GM19239 (cell line): ENCODE measurements around the gene GCNT1.
"Not testable (repeated sequence)": the region's sequence is repeated elsewhere in the genome, so short reads cannot be mapped to it uniquely, and the experiment has no call there.

Source experiments
- DNase-seq: peaks from one replicate; pipeline ENCODE4 v3.0.0; 2011; ENCODE audit warnings: low spot score; ENCODE audit not compliant: insufficient read length
- FAIRE-seq: peaks from 2 replicates; lab custom pipeline; 2011; peaks lifted over from hg19 to GRCh38; lab: Jason Lieb, UNC

The GCNT1 gene

GRCh38 chr9:76458903-76459693, at the start of gene GCNT1:
Gene GCNT1 (plus strand): TSS chr9:76459182. CDS start chr9:76502382, 43,200 bp downstream.
- FAIRE-seq (peak; percentile 85), DNase-seq (peak; percentile 69)

- FAIRE-seq: no peak
These were observed 46.3 kb upstream of the GCNT1 start for GRCh38 chr9:76412638-76413037.

GRCh38 chr9:76413658-76414057, 45.3 kb upstream of the GCNT1 start:
- FAIRE-seq (no peak), DNase-seq (no peak)

More at GRCh38 chr9:76412638-76413037, 46.3 kb upstream of the GCNT1 start:
- DNase-seq: no peak

GRCh38 chr9:76414661-76415060, 44.3 kb upstream of the GCNT1 start:
- DNase-seq: no peak
- FAIRE-seq: peak; percentile 51

GRCh38 chr9:76415154-76415553, 43.8 kb upstream of the GCNT1 start:
- DNase-seq (no peak), FAIRE-seq (no peak)

- DNase-seq: no peak
- FAIRE-seq: no peak
These were observed 43.3 kb upstream of the GCNT1 start for GRCh38 chr9:76415731-76416130.

- FAIRE-seq: no peak
- no peak for DNase-seq
These were observed 41.6 kb upstream of the GCNT1 start for GRCh38 chr9:76417394-76417793.

- FAIRE-seq: no peak
- no peak for DNase-seq
These were observed 39.1 kb upstream of the GCNT1 start for GRCh38 chr9:76419782-76420380.

GRCh38 chr9:76423216-76424177, 35.5 kb upstream of the GCNT1 start:
- FAIRE-seq: no peak
- DNase-seq: no peak

GRCh38 chr9:76424491-76424890, 34.5 kb upstream of the GCNT1 start:
- FAIRE-seq (no peak), DNase-seq (no peak)

- DNase-seq (no peak), FAIRE-seq (no peak)
These were observed 33.1 kb upstream of the GCNT1 start for GRCh38 chr9:76425677-76426453.

- FAIRE-seq (no peak), DNase-seq (no peak)
These were observed 32.1 kb upstream of the GCNT1 start for GRCh38 chr9:76426807-76427419.

GRCh38 chr9:76431601-76432000, 27.4 kb upstream of the GCNT1 start:
- DNase-seq (no peak), FAIRE-seq (no peak)

- no peak for FAIRE-seq
These were observed 25.6 kb upstream of the GCNT1 start for GRCh38 chr9:76433406-76433805.

GRCh38 chr9:76433836-76434235, 25.1 kb upstream of the GCNT1 start:
- no peak for FAIRE-seq
- DNase-seq: no peak

More at GRCh38 chr9:76433406-76433805, 25.6 kb upstream of the GCNT1 start:
- no peak for DNase-seq

GRCh38 chr9:76434897-76435296, 24.1 kb upstream of the GCNT1 start:
- not testable (repeated sequence) for FAIRE-seq

GRCh38 chr9:76437017-76437699, 21.8 kb upstream of the GCNT1 start:
- not testable (repeated sequence) for DNase-seq, FAIRE-seq

More at GRCh38 chr9:76434897-76435296, 24.1 kb upstream of the GCNT1 start:
- not testable (repeated sequence) for DNase-seq

GRCh38 chr9:76438841-76439588, 20.0 kb upstream of the GCNT1 start:
- FAIRE-seq: peak; percentile 64
- no peak for DNase-seq
